ENCODE data around the gene ATG5.
"Not testable (repeated sequence)": the region's sequence is repeated elsewhere in the genome, so short reads cannot be mapped to it uniquely, and the experiment has no call there.

Gene ATG5

DNA sequence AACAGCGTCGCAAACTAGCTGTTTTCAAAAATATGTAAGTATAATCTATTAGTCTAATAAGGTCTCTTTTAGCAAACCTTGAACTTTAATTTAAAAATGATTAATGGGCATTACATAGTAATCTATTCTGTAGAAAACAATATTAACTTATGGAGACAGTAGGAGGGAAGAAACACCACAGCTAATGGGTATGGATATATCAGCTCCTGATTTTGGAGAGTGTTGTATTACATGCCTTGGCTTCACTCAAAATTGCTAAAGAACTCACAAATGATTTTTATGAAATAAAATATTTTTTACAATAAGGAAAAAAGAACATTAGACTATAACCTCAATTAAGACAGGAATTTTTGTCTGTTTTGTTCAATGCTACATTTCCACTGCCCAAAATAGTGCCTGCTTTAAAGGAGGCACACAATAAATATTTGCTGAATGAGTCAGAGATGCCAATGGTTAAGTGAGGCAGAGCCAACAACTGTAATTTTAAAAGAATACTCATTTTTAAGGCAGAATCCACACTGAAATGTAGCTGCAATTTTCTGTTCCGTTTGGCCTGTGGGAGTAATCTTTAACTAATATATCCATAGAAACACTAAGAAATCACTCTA, 15.7 kb downstream of the ATG5 start:
- DNase-seq = no peak

DNA sequence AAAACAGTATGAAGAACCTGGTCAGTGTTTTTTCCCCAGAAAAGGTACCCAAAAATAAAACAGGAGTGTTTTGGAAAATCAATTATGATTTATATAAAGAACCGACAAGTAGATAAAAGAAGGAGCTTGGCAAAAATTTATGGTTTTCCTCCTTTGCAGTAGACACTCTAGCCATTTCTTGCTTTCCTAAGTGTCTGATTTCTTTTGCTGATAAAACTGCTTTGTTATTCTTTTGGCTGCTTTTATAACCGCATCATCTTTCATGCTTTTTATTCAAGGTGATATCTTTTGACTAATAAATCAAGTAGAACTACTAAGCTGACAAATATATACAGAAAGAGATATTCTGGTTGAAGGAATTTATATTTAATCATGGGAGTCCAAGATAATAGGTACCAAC, 16.6 kb downstream of the ATG5 start:
- no peak for DNase-seq

DNA sequence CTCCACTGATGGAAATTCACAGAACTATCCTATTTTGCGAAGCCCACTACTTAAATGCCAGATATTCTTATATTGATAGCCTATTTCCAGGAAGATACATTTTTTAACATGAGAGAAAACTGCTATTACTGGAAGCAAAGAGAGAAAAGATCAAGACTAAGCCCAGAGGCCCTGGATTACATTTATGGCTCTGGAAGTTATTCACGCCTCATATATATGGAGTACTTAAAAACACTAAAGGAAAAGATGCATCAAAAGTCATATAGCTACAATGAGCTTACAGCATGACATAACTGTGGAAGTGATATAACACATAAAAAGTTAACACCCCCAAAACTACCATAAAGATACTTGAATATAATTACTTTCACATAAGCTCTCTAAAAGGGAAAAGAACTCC, 19.8 kb downstream of the ATG5 start:
- no peak for DNase-seq

DNA sequence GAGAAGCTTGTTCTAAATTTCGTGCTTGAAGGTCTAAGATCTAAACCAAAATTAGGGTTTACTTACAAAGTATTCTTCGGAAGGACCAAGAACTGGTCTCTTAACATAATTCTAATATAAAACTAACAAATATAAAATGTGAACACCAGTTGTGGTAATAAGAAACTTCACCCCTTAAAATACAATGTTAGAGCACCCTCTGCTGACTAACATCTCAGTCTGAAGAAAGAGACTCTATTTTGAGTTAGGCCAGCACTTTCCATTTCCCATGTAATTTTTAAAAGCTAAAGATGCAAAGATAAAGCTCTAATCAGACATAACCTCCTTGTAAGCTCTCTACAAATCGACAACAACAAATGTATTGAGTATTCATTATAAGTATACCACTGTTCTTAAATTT, 24.6 kb downstream of the ATG5 start:
- DNase-seq = peak in 1 of 14 donors; percentile 19

DNA sequence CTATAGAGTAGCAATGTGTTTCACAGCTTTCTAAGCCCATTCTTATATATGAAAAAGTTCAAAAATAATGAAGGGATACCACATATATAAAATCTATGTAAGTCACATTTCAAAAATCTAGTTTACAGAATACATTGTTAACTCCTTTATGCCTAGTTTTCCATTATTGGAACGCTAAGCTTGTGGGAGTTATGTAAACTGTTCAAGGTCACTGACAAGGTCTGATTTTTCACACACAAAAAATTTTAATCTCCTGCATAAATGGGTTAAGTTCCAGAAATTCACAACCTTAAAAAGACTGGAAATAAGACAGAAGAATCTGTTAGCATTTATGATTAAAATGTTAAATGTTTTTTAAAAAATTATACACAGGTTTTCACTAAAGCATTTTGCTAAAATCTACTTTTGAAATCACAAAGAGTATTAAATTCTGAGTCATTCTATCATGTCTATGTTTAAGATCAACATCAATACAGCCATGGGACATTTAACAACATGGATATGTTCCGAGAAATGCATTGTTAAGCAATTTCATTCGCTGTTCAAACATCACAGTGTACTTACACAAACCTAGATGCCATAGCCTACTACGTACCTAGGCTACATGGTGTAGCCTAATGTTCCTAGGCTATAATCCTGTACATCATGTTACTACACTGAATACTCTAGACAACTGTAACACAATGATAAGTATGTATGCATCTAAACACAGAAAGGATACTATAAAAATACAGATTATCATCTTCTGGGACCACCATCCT, 25.4 kb downstream of the ATG5 start:
- DNase-seq = no peak

DNA sequence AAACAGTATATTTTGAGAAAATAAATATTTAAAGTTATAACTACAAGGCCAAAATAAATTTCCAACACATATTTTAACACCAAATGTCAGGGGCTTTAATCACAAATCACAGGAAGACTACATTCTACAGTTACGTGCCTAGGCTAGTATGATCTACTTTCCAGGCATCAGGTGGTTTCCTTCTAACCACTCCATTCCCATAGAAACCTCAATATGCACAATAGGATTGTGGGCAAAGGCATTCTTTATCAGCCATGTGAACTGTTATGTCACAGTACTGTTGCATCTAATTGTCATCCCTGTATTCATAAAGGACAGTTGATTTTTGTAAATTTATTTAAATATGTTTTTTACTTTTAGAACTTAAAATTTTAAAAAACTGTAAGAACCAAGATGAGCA, 32.4 kb downstream of the ATG5 start:
- no peak for DNase-seq

DNA sequence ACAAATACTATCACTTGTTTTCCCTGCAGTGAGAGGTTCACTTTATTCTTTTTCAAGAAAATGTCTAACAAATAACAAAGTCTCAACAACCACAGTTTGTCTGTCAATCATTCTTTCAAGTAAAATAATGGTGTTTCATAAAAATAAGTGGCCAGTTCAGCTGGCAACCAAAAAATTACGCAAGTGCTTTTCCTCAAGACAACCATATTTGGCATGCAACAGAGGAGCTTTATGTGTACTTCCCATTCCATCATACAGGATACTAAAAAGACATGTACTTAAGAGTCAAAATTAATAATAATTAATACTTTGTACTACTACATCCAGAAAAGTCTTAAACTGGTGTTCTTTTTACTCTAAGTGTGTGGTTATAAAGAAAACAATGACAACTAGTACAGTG, 34.6 kb downstream of the ATG5 start:
- no peak for DNase-seq

DNA sequence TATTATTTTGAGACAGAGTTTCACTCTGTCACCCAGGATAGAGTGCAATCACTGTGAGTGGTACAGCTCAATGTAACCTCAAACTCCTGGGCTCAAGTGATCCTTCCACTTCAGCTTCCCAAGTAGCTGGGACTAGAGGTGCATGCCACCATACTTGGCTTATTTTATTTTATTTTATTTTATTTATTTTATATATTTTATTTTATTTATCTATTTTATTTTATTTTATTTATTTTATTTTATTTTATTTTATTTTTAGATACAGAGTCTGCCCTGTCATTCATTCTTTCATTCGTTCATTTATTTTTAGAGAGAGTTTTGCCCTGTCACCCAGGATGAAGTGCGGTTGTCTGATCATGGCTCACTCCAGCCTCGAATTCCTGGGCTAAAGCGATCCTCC, 35.5 kb downstream of the ATG5 start:
- no peak for DNase-seq

DNA sequence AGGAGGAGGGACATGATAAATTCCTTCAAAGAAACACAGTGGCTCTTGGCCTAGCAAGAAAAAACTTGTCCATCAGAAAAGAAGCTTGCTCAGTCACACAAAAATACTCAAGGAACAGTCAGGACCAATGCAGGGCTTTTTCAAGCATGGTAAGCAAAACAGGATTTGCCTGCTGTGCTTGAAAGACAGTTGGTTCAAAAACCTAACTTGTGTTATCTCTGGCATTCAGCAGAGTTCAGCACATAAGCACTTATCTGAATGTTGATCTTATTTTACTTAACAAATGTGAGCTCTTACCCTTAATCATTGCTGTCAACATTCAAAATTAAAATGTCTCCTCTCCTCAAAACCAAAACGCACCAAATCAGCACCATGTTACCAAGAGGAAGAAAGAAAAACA, 38.3 kb downstream of the ATG5 start:
- DNase-seq = no peak

DNA sequence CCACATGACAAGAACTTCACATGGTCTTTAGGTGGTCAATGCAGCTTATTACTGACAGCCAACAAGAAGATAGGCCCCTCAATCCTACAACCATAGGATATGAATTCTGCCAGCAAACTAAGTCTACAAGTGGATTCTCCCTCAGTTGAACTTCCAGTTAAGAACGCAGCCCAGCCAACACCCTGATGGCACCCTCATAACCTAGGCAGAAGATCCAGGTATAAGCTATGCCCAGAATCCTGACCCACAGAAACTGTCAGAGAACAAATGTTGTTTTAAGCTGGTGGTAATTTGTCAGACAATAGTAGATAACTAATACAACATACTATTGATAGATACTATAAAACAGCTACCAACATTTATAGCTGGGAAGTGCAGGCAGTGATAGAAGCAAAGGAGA, 38.8 kb downstream of the ATG5 start:
- no peak for DNase-seq

DNA sequence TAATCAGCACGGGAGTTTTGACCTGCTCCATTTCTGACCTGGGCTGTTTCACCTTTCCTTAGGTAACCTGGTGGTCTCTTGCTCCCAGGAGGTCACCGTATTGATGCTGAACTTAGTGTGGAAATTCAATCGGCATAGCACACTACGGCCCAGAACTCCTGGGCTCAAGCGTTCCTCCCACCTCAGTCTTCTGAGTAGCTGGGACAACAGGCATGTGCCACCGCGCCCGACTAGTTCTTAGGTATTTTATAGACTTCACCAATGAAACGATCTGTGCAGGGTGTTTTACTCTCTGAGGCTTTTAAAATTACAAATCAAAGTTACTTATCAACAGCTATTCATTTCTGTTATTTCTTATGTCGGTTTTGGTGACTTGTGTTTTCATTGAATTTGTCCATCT, 42.1 kb downstream of the ATG5 start:
- DNase-seq = no peak

DNA sequence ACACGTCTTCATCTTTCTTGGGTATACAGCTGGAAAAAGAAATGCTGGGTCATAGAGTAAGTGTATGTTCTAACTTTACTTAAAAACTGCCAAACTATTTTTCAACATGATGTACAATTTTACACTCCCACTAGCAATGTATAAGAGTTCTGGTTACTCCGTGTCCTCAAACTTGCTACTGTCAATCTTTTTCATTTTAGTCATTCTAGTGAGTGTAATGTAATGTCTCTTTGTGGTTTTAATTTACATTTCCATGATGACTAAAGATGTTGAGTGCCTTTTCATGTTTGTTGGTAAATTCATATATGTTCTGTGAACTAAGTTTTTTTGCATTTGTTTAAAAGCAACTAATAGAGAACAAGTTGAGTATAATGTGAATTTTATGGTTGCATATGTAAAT, 43.9 kb downstream of the ATG5 start:
- no peak for DNase-seq

DNA sequence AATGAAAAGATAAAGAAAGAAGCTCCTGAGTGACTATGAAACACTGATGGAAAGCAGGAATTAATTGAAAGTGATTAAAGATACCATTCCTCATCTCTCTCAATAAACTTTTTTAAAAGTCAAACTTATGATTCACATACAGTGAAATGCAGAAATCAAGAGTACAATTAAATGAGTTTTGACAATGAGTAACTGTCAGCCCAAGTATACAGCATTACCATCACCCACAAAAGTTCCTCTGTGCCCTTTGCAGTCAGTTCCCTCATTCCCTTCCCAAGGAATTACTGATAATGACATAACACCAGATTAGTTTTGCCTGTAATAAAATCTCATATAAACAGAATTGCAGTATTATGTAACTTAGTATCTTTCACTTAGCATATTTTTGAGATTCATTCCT, 44.5 kb downstream of the ATG5 start:
- DNase-seq = no peak

DNA sequence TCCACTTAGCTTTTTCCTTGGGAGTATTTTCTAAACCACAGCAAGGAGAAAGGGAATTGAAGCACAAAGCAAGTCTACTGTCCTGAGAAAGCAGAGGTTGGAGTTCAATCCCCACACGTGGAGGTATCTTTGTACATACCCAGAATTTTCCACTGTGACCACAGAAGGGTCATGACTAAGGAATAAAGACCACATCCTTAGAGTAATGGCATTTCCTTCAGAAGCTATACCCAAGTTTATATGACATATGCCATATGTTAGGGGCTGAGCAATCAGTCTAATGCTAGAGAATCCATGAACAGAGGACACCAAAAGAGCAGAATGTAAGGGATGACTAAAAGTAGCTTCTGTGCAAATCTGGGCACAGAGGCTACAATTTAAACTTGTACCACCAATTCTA, 46.4 kb downstream of the ATG5 start:
- DNase-seq = no peak

DNA sequence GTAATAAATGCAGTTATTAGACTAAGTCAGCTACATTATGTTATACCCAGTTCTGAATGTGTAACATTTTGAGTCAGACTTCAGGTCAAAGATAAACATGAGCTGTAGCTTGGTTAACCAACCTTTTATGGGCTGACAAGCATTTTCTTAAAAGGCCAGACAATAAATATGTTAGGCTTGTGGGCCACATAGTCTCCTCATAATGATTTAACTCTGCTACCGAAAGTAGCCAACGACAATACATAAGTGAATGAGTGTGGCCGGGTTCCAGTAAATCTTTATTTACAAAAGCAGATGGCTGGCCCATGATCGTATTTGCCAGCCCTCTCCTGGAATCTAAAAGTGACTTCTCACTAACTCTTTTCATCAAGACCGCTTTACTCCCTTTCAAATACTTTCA, 49.9 kb downstream of the ATG5 start:
- no peak for DNase-seq

DNA sequence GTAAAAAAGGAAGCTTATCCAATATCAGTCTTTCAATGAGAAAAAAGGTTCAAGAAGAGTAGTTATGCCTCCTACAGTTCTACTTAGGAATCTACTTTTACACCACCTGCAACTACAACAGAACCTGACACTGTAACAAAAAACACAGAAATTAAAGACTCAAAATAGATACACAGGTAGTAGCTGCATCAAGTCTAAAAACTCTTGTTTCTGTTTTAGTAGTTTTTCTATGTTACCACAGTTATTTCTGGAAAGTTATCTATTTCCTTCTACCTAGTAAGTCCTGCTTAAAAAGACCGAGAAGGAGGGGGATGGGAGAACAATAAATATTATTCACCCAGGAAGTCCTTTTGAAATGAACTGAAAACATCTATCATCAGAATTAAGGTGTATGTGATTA, 52.5 kb downstream of the ATG5 start:
- no peak for DNase-seq

DNA sequence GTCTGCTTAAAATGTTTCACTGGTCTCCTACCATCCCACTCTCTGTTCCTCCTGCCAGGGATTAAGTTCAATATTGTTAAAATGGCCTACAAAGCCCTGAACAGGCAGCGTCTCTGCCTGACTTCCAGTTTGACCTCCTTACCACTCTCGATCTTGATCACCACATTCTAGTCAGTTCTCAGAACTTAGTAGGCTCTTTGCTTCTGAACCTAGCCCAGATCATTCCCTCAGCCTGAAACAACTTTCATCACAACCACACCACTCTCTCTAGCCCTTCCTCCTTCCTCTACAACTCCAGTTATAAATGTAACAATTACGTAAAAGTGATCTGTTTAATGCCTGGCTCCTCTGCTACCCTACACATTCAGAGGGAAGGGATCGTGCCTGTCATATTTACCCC, 53.3 kb downstream of the ATG5 start:
- DNase-seq = no peak

DNA sequence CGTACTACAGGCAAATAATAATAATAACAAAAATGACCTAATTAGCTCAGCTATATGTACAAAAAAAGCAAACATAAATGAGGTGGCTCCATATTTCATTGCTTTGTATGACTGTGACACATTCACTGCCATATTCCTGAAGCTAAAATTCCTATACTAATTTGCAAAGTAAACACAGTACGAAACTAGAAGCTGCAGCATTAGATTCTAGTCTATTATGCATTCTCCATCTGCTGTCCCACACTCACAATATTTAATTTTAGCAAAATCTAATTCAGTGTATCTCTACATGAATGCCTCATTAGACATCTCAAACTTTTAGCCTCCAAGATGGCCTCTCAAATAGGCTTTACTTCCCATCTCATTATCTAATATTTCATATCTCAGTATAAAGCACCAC, 55.1 kb downstream of the ATG5 start:
- DNase-seq = no peak

DNA sequence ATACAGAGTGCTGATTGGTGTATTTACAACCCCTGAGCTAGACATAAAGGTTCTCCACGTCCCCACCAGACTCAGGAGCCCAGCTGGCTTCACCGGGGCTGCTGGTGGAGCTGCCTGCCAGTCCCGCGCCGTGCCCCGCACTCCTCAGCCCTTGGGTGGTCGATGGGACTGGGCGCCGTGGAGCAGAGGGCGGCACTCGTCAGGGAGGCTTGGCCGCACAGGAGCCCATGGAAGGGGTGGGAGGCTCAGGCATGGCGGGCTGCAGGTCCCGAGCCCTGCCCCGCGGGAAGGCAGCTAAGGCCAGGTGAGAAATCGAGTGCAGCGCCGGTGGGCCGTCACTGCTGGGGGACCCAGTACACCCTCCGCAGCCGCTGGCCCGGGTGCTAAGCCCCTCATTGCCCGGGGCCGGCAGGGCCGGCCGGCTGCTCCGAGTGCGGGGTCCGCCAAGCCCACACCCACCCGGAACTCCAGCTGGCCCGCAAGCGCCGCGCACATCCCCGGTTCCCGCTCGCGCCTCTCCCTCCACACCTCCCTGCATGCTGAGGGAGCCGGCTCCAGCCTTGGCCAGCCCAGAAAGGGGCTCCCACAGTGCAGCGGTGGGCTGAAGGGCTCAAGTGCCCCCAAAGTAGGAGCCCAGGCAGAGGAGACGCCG, 56.2 kb downstream of the ATG5 start:
- not testable (repeated sequence) for DNase-seq

DNA sequence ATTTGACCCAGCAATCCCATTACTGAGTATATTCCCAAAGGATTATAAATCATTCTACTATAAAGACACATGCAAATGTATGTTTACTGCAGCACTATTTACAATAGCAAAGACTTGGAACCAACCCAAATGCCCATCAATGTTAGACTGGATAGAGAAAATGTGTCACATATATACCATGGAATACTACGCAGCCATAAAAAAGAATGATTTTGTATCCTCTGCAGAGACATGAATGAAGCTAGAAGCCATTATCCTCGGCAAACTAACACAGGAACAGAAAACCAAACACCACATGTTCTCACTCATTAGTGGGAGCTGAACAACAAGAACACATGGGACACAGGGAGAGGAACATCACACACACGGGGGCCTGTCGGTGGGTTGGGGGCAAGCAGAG, 57.1 kb downstream of the ATG5 start:
- not testable (repeated sequence) for DNase-seq

DNA sequence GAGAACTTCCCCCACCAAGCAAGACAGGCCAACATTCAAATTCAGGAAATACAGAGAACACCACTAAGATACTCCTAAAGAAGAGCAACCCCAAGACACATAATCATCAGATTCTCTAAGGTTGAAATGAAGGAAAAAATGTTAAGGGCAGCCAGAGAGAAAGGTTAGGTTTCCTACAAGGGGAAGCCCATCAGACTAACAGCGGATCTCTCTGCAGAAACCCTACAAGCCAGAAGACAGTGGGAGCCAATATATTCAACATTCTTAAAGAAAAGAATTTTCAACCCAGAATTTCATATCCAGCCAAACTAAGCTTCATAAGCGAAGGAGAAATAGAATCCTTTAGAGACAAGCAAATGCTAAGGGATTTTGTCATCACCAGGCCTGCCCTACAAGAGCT, 61.1 kb downstream of the ATG5 start:
- DNase-seq = not testable (repeated sequence)

DNA sequence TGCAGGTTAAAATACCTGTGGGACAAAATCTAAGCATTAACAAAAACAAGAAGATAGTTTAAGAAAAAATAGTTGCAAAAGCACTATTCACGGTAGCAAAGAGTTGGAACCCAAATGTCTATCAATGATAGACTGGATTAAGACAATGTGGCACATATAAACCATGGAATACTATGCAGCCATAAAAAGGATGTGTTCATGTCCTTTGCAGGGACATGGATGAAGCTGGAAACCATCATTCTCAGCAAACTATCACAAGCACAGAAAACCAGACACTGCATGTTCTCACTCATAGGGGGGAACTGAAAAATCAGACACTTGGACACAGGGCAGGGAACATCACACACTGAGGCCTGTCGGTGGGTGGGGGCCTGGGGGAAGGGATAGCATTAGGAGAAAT, 65.8 kb downstream of the ATG5 start:
- DNase-seq = not testable (repeated sequence)

DNA sequence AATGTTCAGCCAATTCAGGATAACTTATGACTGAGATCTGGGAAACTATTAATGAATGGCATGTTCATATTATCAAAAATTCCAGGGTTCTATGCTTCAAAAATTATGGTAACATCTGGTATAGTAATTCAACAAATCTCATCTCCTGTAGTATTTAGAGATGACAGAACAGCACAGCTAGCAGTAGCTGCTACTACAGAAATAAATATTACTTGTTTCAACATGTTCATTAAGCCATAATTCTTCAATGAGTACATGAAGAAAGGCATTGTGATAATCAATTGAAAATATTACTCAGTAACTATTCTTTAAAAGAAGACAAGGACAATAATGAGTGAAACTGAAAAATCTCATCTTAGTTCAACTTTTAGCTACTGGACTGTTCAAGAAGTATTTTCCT, 66.8 kb downstream of the ATG5 start:
- no peak for DNase-seq

DNA sequence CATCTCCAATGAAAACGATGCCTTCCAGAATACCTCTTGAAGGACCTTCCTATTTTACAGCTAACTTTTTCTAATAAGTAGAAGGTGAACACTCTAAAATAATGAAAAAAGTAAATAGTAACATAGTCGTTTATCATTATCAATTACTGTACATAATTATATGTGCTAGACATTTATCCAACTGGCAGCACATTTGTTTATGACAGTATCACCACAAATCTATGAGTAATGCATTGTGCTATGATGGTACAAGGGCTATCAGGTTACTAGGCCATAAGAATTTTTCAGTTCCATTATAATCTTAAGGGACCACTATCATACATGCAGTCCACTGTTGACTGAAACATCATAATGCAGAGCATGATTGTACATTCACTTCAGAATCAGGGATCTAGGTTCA, 68.4 kb downstream of the ATG5 start:
- DNase-seq = no peak
